HepG2 (cell line): Measurements from ENCODE around the gene CIAO3.

Source experiments
- ARNT ChIP-seq: fragments of 450-650 bp; IDR thresholded peaks from 2 replicates; pipeline ENCODE4 v1.6.1; 2017
- DR1 ChIP-seq: sonication (generic); formaldehyde crosslinking; IDR thresholded peaks from 2 replicates; pipeline ENCODE4 v1.8.0; 2021; ENCODE audit warnings: mild to moderate bottlenecking, missing genetic modification reagents, inconsistent platforms
- EP300 ChIP-seq, 3 experiments: sonication (generic) in 1 of 3; formaldehyde crosslinking in 1 of 3; IDR thresholded peaks; 2 replicates each; pipeline versions ENCODE4 v1.5.1 to v1.6.1; 2011 to 2020; ENCODE audit warnings: low read depth in 2 of 3, low read length in 2 of 3, borderline replicate concordance in 1 of 3, improper control_type of control experiment in 1 of 3, mild to moderate bottlenecking in 1 of 3, missing genetic modification reagents in 1 of 3, moderate library complexity in 1 of 3
- FLYWCH1 ChIP-seq: sonication (generic); formaldehyde crosslinking; IDR thresholded peaks from 2 replicates; pipeline ENCODE4 v1.8.1; 2023; ENCODE audit warnings: mild to moderate bottlenecking, missing genetic modification reagents
- HMGA1 ChIP-seq: sonication (generic); formaldehyde crosslinking; conservative IDR thresholded peaks from 2 replicates; pipeline ENCODE4 v1.4.0; 2020; ENCODE audit warnings: missing genetic modification reagents
- NR2C2 ChIP-seq: sonication (generic); formaldehyde crosslinking; IDR thresholded peaks from 2 replicates; pipeline ENCODE4 v1.4.0; 2020; ENCODE audit warnings: missing genetic modification reagents, mild to moderate bottlenecking, moderate library complexity, borderline replicate concordance
- REL ChIP-seq: sonication (generic); formaldehyde crosslinking; conservative IDR thresholded peaks from 2 replicates; pipeline ENCODE4 v1.8.0; 2022; ENCODE audit warnings: mild to moderate bottlenecking, missing genetic modification reagents, moderate library complexity
- SMAD1 ChIP-seq: sonication (generic); formaldehyde crosslinking; IDR thresholded peaks from 2 replicates; pipeline ENCODE4 v1.4.0; 2020; ENCODE audit warnings: missing genetic modification reagents, low read depth, mild to moderate bottlenecking, borderline replicate concordance
- SOX5 ChIP-seq: IDR thresholded peaks from 2 replicates; pipeline ENCODE4 v1.6.1; 2016; ENCODE audit warnings: borderline replicate concordance
- SYNCRIP ChIP-seq: fragments of 200-400 bp; formaldehyde crosslinking; IDR thresholded peaks from 2 replicates; pipeline ENCODE4 v1.6.1; 2018; ENCODE audit warnings: mild to moderate bottlenecking, low read depth, low read length; ENCODE audit not compliant: insufficient read depth
- TBP ChIP-seq: sonication (generic); formaldehyde crosslinking; IDR thresholded peaks from 2 replicates; pipeline ENCODE4 v1.5.0; 2020; ENCODE audit warnings: missing genetic modification reagents
- ZNF232 ChIP-seq: sonication (generic); formaldehyde crosslinking; IDR thresholded peaks from 2 replicates; pipeline ENCODE4 v1.4.0; 2020; ENCODE audit warnings: missing genetic modification reagents, borderline replicate concordance
- ZNF598 ChIP-seq: sonication (generic); formaldehyde crosslinking; IDR thresholded peaks from 2 replicates; pipeline ENCODE4 v1.5.1; 2020; ENCODE audit warnings: mild to moderate bottlenecking, missing genetic modification reagents, borderline replicate concordance
- TF ChIP-seq, protein P1 (sequence below): IDR thresholded peaks from 2 replicates; pipeline ENCODE4 v1.6.1; 2016; ENCODE audit warnings: low read depth, control low read depth

- TF ChIP-seq, protein P1, sequence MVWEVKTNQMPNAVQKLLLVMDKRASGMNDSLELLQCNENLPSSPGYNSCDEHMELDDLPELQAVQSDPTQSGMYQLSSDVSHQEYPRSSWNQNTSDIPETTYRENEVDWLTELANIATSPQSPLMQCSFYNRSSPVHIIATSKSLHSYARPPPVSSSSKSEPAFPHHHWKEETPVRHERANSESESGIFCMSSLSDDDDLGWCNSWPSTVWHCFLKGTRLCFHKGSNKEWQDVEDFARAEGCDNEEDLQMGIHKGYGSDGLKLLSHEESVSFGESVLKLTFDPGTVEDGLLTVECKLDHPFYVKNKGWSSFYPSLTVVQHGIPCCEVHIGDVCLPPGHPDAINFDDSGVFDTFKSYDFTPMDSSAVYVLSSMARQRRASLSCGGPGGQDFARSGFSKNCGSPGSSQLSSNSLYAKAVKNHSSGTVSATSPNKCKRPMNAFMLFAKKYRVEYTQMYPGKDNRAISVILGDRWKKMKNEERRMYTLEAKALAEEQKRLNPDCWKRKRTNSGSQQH (CRISPR knock-in tag): no peak
- TF ChIP-seq TBP: no peak
- TF ChIP-seq ARNT: no peak
- TF ChIP-seq HMGA1 (CRISPR knock-in tag): no peak
- no peak for TF ChIP-seq DR1 (CRISPR knock-in tag)
- TF ChIP-seq FLYWCH1: no peak
- no peak for TF ChIP-seq SYNCRIP
- no peak for TF ChIP-seq NR2C2 (CRISPR knock-in tag)
- no peak for TF ChIP-seq SMAD1 (CRISPR knock-in tag)
- TF ChIP-seq ZNF598: no peak
- TF ChIP-seq SOX5 (CRISPR knock-in tag): no peak
- no peak for TF ChIP-seq REL (CRISPR knock-in tag)
- no peak for TF ChIP-seq EP300 (IDR thresholded peaks at IDR 0.05; ENCODE audit: low read depth in 2 of 2, low read length in 2 of 2)
- no peak for TF ChIP-seq EP300 (CRISPR knock-in tag; IDR thresholded peaks at IDR 0.05; ENCODE audit: borderline replicate concordance)
- TF ChIP-seq ZNF232: no peak
Observed at GRCh38 chr16:770411-770810, 29.6 kb upstream of the CIAO3 start.
